Tibial nerve (tissue), 4 donors: Measurements from ENCODE around the gene KAZN.

Source experiments
- CTCF ChIP-seq, 5 experiments: fragments of 200-600 bp in 3 of 5; fragments of 450-650 bp in 2 of 5; sonication (generic) in 3 of 5; IDR thresholded peaks; one replicate each; pipeline ENCODE4 v1.5.1; 2016 to 2019; ENCODE audit warnings: antibody characterized with exemption in 5 of 5, mild to moderate bottlenecking in 3 of 5, moderate library complexity in 2 of 5
- EP300 ChIP-seq, 2 donors: sonication (generic); formaldehyde crosslinking; IDR thresholded peaks; one replicate each; pipeline ENCODE4 v1.6.1; 2017; ENCODE audit warnings: antibody characterized with exemption in 2 of 2, mild to moderate bottlenecking in 1 of 2
- POLR2A ChIP-seq, 2 donors: fragments of 450-650 bp; IDR thresholded peaks; one replicate each; pipeline ENCODE4 v1.6.1; 2017; ENCODE audit warnings: antibody characterized with exemption in 2 of 2, mild to moderate bottlenecking in 2 of 2, moderate library complexity in 2 of 2

DNA sequence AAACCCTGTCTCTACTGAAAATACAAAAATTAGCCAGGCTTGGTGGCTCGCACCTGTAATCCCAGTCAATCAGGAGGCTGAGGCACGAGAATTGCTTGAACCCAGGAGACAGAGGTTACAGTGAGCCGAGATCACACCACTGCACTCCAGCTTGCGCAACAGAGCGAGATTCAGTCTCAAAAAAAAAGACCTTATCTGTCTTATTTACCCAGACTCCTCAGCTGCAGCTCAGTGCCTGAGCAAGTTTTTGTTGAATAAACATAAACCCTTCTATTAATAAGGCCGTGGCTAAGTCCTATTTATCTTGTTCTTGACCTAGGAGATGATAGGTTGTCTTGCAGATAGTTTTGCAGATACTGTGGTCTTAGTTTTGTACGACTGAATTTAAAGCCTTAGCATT lies 418.6 kb downstream of the KAZN start:
- TF ChIP-seq EP300 (IDR thresholded peaks at IDR 0.05) = no peak
- no peak for TF ChIP-seq POLR2A (IDR thresholded peaks at IDR 0.05)
- no peak for TF ChIP-seq CTCF (IDR thresholded peaks at IDR 0.05)
